ENCODE data around the gene STAB1. TPM values are rescaled to one million over a fixed set of nuclear protein-coding genes. Genes with fewer than 3 reads are reported as not detected.
A peak's percentile ranks its signal among the peaks of the same experiment; 100 is the strongest.

Gene STAB1
- total and polyA plus RNA-seq, 2 of the 13 experiments (the other 11 are each of a cell fraction or from before 2014, with no cell fraction given): 0.09 to 0.34 TPM

GRCh38 chr3:52537726-52538421, 42.7 kb downstream of the STAB1 start:
- Histone ChIP-seq H4K20me1 (ENCODE audit: insufficient read depth, low read length) (peaks cover 12% of the 10 kb centered on the region), H3K9ac (ENCODE audit: insufficient read depth, low read depth, low read length) (peak overlapping the region; percentile 93), H3K27ac (ENCODE audit: extremely low read length, insufficient read depth, low read length) (peak overlapping the region; percentile 87), H3K9me3 (ENCODE audit: low read length) (no peaks in the 10 kb centered on the region), H3K36me3 (replicated peaks in 1 of 2; ENCODE audit: control insufficient read depth in 1 of 2, insufficient read depth in 2 of 2, low read length in 2 of 2) (peaks cover 0 to 18% of the 10 kb centered on the region in 2 experiments; a peak in 3 of 5 replicates), H3K4me1 (ENCODE audit: insufficient read depth, low read length) (peaks cover 50% of the 10 kb centered on the region), H3K4me3 (replicated peaks in 1 of 3; ENCODE audit: insufficient read depth in 1 of 3, low read depth in 2 of 3, low read length in 3 of 3) (peak overlapping the region; percentile 54 to 86 (median 62)), H3K4me2 (ENCODE audit: low read depth, low read length) (peak overlapping the region; percentile 98), H3K79me2 (ENCODE audit: insufficient read depth, low read length) (peaks cover 45% of the 10 kb centered on the region), H2AFZ (ENCODE audit: low read length) (no peak overlapping the region), H3K27me3 (ENCODE audit: control insufficient read depth in 1 of 2, insufficient read depth in 2 of 2, low read length in 2 of 2) (no peaks in the 10 kb centered on the region; a peak in 1 of 5 replicates)
- ATAC-seq (no peak), DNase-seq (ENCODE audit: low spot score) (no peak), FAIRE-seq (no peak)
- no TSS peak for BruUV-seq (replicated peaks)
- ChIA-PET POLR2A (no interaction called here), CTCF (ENCODE audit: low intra/inter-chr PET ratio, low total read pairs) (no interaction called here)
- WGBS (ENCODE audit: low lambda C conversion rate): 74% methylated on average over 7 of the region's 7 CpGs
- in situ Hi-C loops (cut with HindIII; ENCODE audit: extremely low pct_ligation_motif_present, low pct_unique_long_range_greater_than_20kb) (no loop called here), intact Hi-C loops (cut with micrococcal nuclease; ENCODE audit: unreplicated experiment) (no loop called here)
- TF ChIP-seq NONO (IDR thresholded peaks at IDR 0.05) (no peak), NONO (CRISPR knock-in tag; conservative IDR thresholded peaks at IDR 0.05) (0 out of 2 replicates have a peak, but pooled peaks have one; percentile 7), MAX (IDR thresholded peaks at IDR 0.05) (no peak), FUBP1 (CRISPR knock-in tag; IDR thresholded peaks at IDR 0.05; ENCODE audit: borderline replicate concordance) (0 out of 2 replicates have a peak, but pooled peaks have one; percentile 58)
- TF ChIP-seq, protein P1, sequence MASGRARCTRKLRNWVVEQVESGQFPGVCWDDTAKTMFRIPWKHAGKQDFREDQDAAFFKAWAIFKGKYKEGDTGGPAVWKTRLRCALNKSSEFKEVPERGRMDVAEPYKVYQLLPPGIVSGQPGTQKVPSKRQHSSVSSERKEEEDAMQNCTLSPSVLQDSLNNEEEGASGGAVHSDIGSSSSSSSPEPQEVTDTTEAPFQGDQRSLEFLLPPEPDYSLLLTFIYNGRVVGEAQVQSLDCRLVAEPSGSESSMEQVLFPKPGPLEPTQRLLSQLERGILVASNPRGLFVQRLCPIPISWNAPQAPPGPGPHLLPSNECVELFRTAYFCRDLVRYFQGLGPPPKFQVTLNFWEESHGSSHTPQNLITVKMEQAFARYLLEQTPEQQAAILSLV (CRISPR knock-in tag; IDR thresholded peaks at IDR 0.05; ENCODE audit: borderline replicate concordance): peak; percentile 7; the same call in 1 of the 2 replicates

All from HepG2 (cell line).